ENCODE data around the gene RRAS. TPM values are rescaled to one million over a fixed set of nuclear protein-coding genes. Genes with fewer than 3 reads are reported as not detected.
A peak's percentile ranks its signal among the peaks of the same experiment; 100 is the strongest.
"Not testable (repeated sequence)": the region's sequence is repeated elsewhere in the genome, so short reads cannot be mapped to it uniquely, and the experiment has no call there.

The RRAS gene
- total RNA-seq, 4 donors from 2014 or later: 134 to 205 (median 187) TPM

- Histone ChIP-seq H3K9me3 (no peaks in the 10 kb centered on the region), H3K36me3 (peaks cover 4 to 27% (median 24%) of the 10 kb centered on the region in 4 donors), H3K4me3 (peak overlapping the region; percentile 69 to 97 (median 76)), H3K27ac (replicated peaks in 1 of 4) (peak overlapping the region; percentile 98 to 100 (median 98)), H3K4me1 (peaks cover 43 to 62% (median 58%) of the 10 kb centered on the region in 4 donors), H3K27me3 (no peaks in the 10 kb centered on the region)
- WGBS: 6% methylated on average over 18 of the region's 19 CpGs
- TF ChIP-seq EP300 (IDR thresholded peaks at IDR 0.05): no peak
- TF ChIP-seq POLR2AphosphoS5 (IDR thresholded peaks at IDR 0.05): peak; percentile 75 to 79
- TF ChIP-seq CTCF (IDR thresholded peaks at IDR 0.05): no peak
- TF ChIP-seq POLR2A (IDR thresholded peaks at IDR 0.05; ENCODE audit: low read depth): no peak
- DNase-seq (ENCODE audit: extremely low spot score): peak; percentile 95
- intact Hi-C loops (cut with DNase I): loop anchor here (2.0 kb wide), 1 partner anchor 45 kb away; no protein-coding TSS in a partner anchor
These were observed 1.9 kb downstream of the RRAS start for GRCh38 chr19:49637821-49638738.

- H3K4me1 ChIP-seq: peaks cover 44 to 60% (median 56%) of the 10 kb centered on the region in 4 donors
- WGBS: 74% methylated on average over 28 of the region's 30 CpGs
- intact Hi-C loops (cut with DNase I): no loop called here
- TF ChIP-seq CTCF (IDR thresholded peaks at IDR 0.05): no peak
- TF ChIP-seq POLR2AphosphoS5 (IDR thresholded peaks at IDR 0.05): no peak
- H3K36me3 ChIP-seq: peaks cover 4 to 27% (median 24%) of the 10 kb centered on the region in 4 donors
- no peak overlapping the region for H3K4me3 ChIP-seq
- DNase-seq (ENCODE audit: extremely low spot score): no peak
- no peaks in the 10 kb centered on the region for H3K27me3 ChIP-seq
- H3K9me3 ChIP-seq: no peaks in the 10 kb centered on the region
- peak overlapping the region; percentile 21 to 65 (median 34) for H3K27ac ChIP-seq (replicated peaks in 1 of 4)
These were observed 3.6 kb downstream of the RRAS start for GRCh38 chr19:49636233-49636932.

GRCh38 chr19:49635530-49636232 lies 4.3 kb downstream of the RRAS start:
- Histone ChIP-seq H3K4me1 (peaks cover 49 to 60% (median 56%) of the 10 kb centered on the region in 4 donors), H3K36me3 (peaks cover 4 to 27% (median 24%) of the 10 kb centered on the region in 4 donors), H3K27me3 (no peaks in the 10 kb centered on the region), H3K4me3 (no peak overlapping the region), H3K9me3 (no peaks in the 10 kb centered on the region), H3K27ac (replicated peaks in 1 of 4) (peak overlapping the region; percentile 21 to 65 (median 34))
- WGBS: 58% methylated on average over 23 of the region's 24 CpGs
- TF ChIP-seq POLR2AphosphoS5 (IDR thresholded peaks at IDR 0.05): no peak
- TF ChIP-seq EP300 (IDR thresholded peaks at IDR 0.05): no peak
- no peak for TF ChIP-seq CTCF (IDR thresholded peaks at IDR 0.05)
- no peak for TF ChIP-seq POLR2A (IDR thresholded peaks at IDR 0.05; ENCODE audit: low read depth)
- no peak for DNase-seq (ENCODE audit: extremely low spot score)
- intact Hi-C loops (cut with DNase I): no loop called here

GRCh38 chr19:49633273-49633672 lies 6.7 kb downstream of the RRAS start:
- H3K27ac ChIP-seq (replicated peaks in 1 of 4); H3K4me3 ChIP-seq; DNase-seq (ENCODE audit: extremely low spot score); H3K9me3 ChIP-seq; intact Hi-C loops (cut with DNase I); H3K27me3 ChIP-seq: not testable (repeated sequence)
- 80% methylated on average over 9 of the region's 9 CpGs for WGBS
- Histone ChIP-seq H3K4me1 (peaks cover 39 to 61% (median 57%) of the 10 kb centered on the region in 4 donors), H3K36me3 (peaks cover 4 to 32% (median 24%) of the 10 kb centered on the region in 4 donors)
- TF ChIP-seq POLR2AphosphoS5 (IDR thresholded peaks at IDR 0.05): peak in 1 of 2 donors; percentile 16
